Mesodermal cell (in vitro differentiated cells): ENCODE measurements around the gene ERBB4.

Source experiments
- H3K27ac ChIP-seq: 2 replicates; pipeline ENCODE4 v1.7.0; 2013; ENCODE audit warnings: mild to moderate bottlenecking, low read depth, low read length, moderate library complexity; ENCODE audit not compliant: severe bottlenecking
- H3K36me3 ChIP-seq: 2 replicates; pipeline ENCODE4 v1.7.1; 2013; ENCODE audit warnings: mild to moderate bottlenecking, low read length, moderate library complexity; ENCODE audit not compliant: control insufficient read depth, insufficient read depth
- H3K4me1 ChIP-seq: one replicate; pipeline ENCODE4 v1.7.1; 2013; ENCODE audit warnings: mild to moderate bottlenecking, low read length; ENCODE audit not compliant: insufficient read depth, control insufficient read depth, poor library complexity, severe bottlenecking
- H3K4me3 ChIP-seq: 2 replicates; pipeline ENCODE4 v1.7.0; 2013; ENCODE audit warnings: low read length, control low read depth, mild to moderate bottlenecking; ENCODE audit not compliant: insufficient read depth, poor library complexity, severe bottlenecking; ENCODE audit errors: extremely low read depth
- H3K9me3 ChIP-seq: 2 replicates; pipeline ENCODE4 v1.7.1; 2013; ENCODE audit warnings: mild to moderate bottlenecking, low read length, moderate library complexity; ENCODE audit not compliant: control insufficient read depth
- WGBS, 2 experiments: methylation state at CpG; one replicate each; pipeline ENCODE4 v1.1.5; 2013; ENCODE audit warnings: missing lambda C conversion rate in 2 of 2; ENCODE audit not compliant: insufficient coverage in 2 of 2; 5-methylcytosine and 5-hydroxymethylcytosine counted together

ERBB4 gene

GRCh38 chr2:211900000-211900399 lies 638.6 kb downstream of the ERBB4 start:
- Histone ChIP-seq H3K4me3 (no peak overlapping the region), H3K9me3 (no peaks in the 10 kb centered on the region), H3K27ac (no peak overlapping the region), H3K4me1 (no peaks in the 10 kb centered on the region), H3K36me3 (no peaks in the 10 kb centered on the region)
- 79 to 92% methylated on average over 5 of the region's 5 CpGs for whole genome bisulfite sequencing, 2 experiments

DNA sequence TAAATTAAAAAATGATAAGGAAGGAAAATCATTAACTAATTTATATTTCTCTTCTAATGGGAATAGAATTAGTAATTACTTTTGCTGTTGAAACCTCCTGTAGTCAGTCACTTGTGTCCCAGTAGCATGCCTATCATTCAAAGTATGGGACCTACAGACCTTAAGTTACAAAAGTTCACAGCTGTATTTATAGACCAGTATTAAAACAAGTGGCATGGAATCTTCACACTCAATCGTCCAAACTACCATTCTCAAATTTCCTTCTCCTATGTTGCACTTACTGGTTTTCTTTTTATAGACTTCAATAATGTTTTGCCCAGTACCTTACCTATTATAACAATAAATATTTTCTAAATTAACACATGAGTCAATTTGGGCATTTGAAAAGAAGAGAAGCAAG lies 639.9 kb downstream of the ERBB4 start:
- Histone ChIP-seq H3K4me1 (no peaks in the 10 kb centered on the region), H3K4me3 (no peak overlapping the region), H3K27ac (no peak overlapping the region), H3K36me3 (no peaks in the 10 kb centered on the region), H3K9me3 (no peaks in the 10 kb centered on the region)
- 80% methylated on average over 1 of the region's 1 CpG; no CpG with 5 or more reads in 1 of the 2 experiments for WGBS, 2 experiments

DNA sequence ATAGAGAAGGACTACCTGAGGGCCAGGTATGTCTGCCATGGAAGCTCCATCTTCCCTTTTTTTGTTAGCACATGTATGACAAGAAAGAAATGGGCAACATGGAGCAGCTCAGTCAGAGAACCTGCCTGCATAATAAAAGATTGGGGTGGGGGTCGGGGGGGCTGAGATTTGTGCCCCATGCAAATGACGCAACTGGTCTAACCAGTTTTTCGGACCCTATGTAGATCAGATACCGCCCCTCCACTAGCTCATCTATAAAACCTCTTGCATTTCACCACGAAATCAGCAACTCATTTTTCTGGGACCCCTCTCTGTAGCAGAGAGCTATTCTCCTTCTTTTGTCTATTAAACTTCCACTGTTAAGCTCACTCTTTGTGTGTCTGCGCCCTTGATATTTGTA lies 657.2 kb downstream of the ERBB4 start:
- Histone ChIP-seq H3K36me3 (no peaks in the 10 kb centered on the region), H3K9me3 (no peaks in the 10 kb centered on the region), H3K4me1 (no peaks in the 10 kb centered on the region), H3K27ac (no peak overlapping the region), H3K4me3 (no peak overlapping the region)
- 86 to 91% methylated on average over 3 to 5 of the region's 6 CpGs for WGBS, 2 experiments

- H3K27ac ChIP-seq = no peak overlapping the region
- H3K9me3 ChIP-seq = no peaks in the 10 kb centered on the region
- no peaks in the 10 kb centered on the region for H3K4me1 ChIP-seq
- H3K4me3 ChIP-seq = no peak overlapping the region
- H3K36me3 ChIP-seq = no peaks in the 10 kb centered on the region
Measured at GRCh38 chr2:211879323-211879722, 659.3 kb downstream of the ERBB4 start.

DNA sequence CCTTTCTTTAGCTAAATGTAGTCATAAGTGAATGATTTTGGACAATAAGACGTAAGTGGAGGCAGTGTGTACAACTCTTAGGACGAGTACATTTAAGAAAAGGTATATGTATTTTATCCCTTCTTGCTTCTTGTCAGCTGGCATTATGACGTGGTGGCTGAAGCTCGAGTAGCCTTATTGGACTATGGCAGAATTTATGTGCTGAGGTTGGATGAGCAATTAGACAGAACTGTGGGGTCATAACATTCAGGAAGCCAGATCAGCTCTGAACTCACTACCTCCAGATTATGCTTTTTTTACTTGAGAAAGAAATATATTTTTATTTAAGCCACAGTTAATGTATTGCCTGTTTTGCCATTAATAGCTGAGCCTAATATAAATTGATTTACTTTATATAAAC lies 661.5 kb downstream of the ERBB4 start:
- Histone ChIP-seq H3K4me3 (no peak overlapping the region), H3K36me3 (no peaks in the 10 kb centered on the region), H3K27ac (no peak overlapping the region), H3K4me1 (no peaks in the 10 kb centered on the region), H3K9me3 (no peaks in the 10 kb centered on the region)
- 89% methylated on average over 4 of the region's 4 CpGs; no CpG with 5 or more reads in 1 of the 2 experiments for WGBS, 2 experiments

GRCh38 chr2:211875488-211875887 lies 663.1 kb downstream of the ERBB4 start:
- Histone ChIP-seq H3K4me3 (no peak overlapping the region), H3K27ac (no peak overlapping the region), H3K36me3 (no peaks in the 10 kb centered on the region), H3K4me1 (no peaks in the 10 kb centered on the region), H3K9me3 (no peaks in the 10 kb centered on the region)

- Histone ChIP-seq H3K4me1 (peaks cover 4% of the 10 kb centered on the region), H3K36me3 (no peaks in the 10 kb centered on the region)
Measured at GRCh38 chr2:211868996-211869533, 669.5 kb downstream of the ERBB4 start.

GRCh38 chr2:211867845-211868451 lies 670.7 kb downstream of the ERBB4 start:
- Histone ChIP-seq H3K36me3 (no peaks in the 10 kb centered on the region), H3K4me3 (no peak overlapping the region), H3K9me3 (no peaks in the 10 kb centered on the region), H3K27ac (peak overlapping the region; percentile 30), H3K4me1 (peaks cover 4% of the 10 kb centered on the region)

More at GRCh38 chr2:211868996-211869533, 669.5 kb downstream of the ERBB4 start:
- no peak overlapping the region for H3K4me3 ChIP-seq
- no peaks in the 10 kb centered on the region for H3K9me3 ChIP-seq
- no peak overlapping the region for H3K27ac ChIP-seq
- 93 to 100% methylated on average over 1 to 2 of the region's 3 CpGs for WGBS, 2 experiments

DNA sequence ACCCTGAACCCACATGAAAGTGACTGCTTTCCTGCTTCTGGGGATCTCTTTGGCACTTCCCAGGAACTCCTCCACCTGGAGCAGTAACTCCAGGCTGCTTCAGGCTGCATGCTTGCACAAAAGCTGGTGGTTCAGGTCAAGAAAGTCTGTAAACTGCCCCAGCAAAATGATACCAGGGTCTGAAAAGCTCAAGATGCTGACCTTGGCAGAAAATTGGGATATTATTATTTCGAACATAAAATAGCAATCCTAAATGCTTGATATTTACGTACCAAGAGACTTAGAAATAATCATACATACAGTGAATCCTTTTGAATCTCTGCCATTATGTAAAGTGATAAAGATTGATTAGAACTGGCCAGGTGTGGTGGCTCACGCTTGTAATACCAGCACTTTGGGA lies 674.3 kb downstream of the ERBB4 start:
- Histone ChIP-seq H3K9me3 (no peaks in the 10 kb centered on the region), H3K27ac (no peak overlapping the region), H3K36me3 (no peaks in the 10 kb centered on the region), H3K4me3 (no peak overlapping the region), H3K4me1 (peaks cover 4% of the 10 kb centered on the region)
- WGBS, 2 experiments = 100% methylated on average over 1 of the region's 3 CpGs; no CpG with 5 or more reads in 1 of the 2 experiments

- Histone ChIP-seq H3K4me1 (no peaks in the 10 kb centered on the region), H3K27ac (no peak overlapping the region)
Measured at GRCh38 chr2:211860224-211860623, 678.4 kb downstream of the ERBB4 start.

GRCh38 chr2:211854832-211855231 lies 683.8 kb downstream of the ERBB4 start:
- no CpG with 5 or more reads among the region's 3 CpGs for WGBS, 2 experiments
- Histone ChIP-seq H3K4me1 (no peaks in the 10 kb centered on the region), H3K27ac (no peak overlapping the region), H3K4me3 (no peak overlapping the region), H3K9me3 (no peaks in the 10 kb centered on the region), H3K36me3 (no peaks in the 10 kb centered on the region)

More at GRCh38 chr2:211860224-211860623, 678.4 kb downstream of the ERBB4 start:
- H3K9me3 ChIP-seq = no peaks in the 10 kb centered on the region
- H3K4me3 ChIP-seq = no peak overlapping the region
- H3K36me3 ChIP-seq = no peaks in the 10 kb centered on the region
